ENCODE results near the gene ELF2.
"Not testable (repeated sequence)": the region's sequence is repeated elsewhere in the genome, so short reads cannot be mapped to it uniquely, and the experiment has no call there.

The ELF2 gene

GRCh38 chr4:139123910-139124309 is 53.1 kb downstream of the ELF2 start:
- no peaks in the 10 kb centered on the region for H3K4me1 ChIP-seq (ENCODE audit: control insufficient read depth, insufficient read depth, low read length, poor library complexity, severe bottlenecking)
- no peaks in the 10 kb centered on the region for H3K36me3 ChIP-seq (ENCODE audit: control insufficient read depth, insufficient read depth, low read length)
- H3K9me3 ChIP-seq (ENCODE audit: control insufficient read depth, low read length): no peaks in the 10 kb centered on the region
- no peak overlapping the region for H3K27ac ChIP-seq (ENCODE audit: insufficient read depth, low read length, poor library complexity, severe bottlenecking)
- H3K27me3 ChIP-seq (replicated peaks; ENCODE audit: control insufficient read depth, insufficient read depth, low read length, poor library complexity, severe bottlenecking): no peaks in the 10 kb centered on the region
- no peak for DNase-seq
- H3K4me3 ChIP-seq (ENCODE audit: insufficient read depth, low read depth, low read length, poor library complexity, severe bottlenecking): no peak overlapping the region

- Histone ChIP-seq H3K9me3 (ENCODE audit: control insufficient read depth, low read length) (no peaks in the 10 kb centered on the region), H3K4me1 (ENCODE audit: control insufficient read depth, insufficient read depth, low read length, poor library complexity, severe bottlenecking) (no peaks in the 10 kb centered on the region), H3K4me3 (ENCODE audit: insufficient read depth, low read depth, low read length, poor library complexity, severe bottlenecking) (no peak overlapping the region), H3K27me3 (replicated peaks; ENCODE audit: control insufficient read depth, insufficient read depth, low read length, poor library complexity, severe bottlenecking) (no peaks in the 10 kb centered on the region), H3K36me3 (ENCODE audit: control insufficient read depth, insufficient read depth, low read length) (no peaks in the 10 kb centered on the region), H3K27ac (ENCODE audit: insufficient read depth, low read length, poor library complexity, severe bottlenecking) (no peak overlapping the region)
- DNase-seq: no peak
Measured at GRCh38 chr4:139118365-139118764, 58.7 kb downstream of the ELF2 start.

GRCh38 chr4:139115226-139115625 is 61.8 kb downstream of the ELF2 start:
- H3K4me3 ChIP-seq (ENCODE audit: insufficient read depth, low read depth, low read length, poor library complexity, severe bottlenecking): no peak overlapping the region
- no peak for DNase-seq

GRCh38 chr4:139114795-139115194 is 62.2 kb downstream of the ELF2 start:
- H3K4me3 ChIP-seq (ENCODE audit: insufficient read depth, low read depth, low read length, poor library complexity, severe bottlenecking); H3K36me3 ChIP-seq (ENCODE audit: control insufficient read depth, insufficient read depth, low read length); H3K4me1 ChIP-seq (ENCODE audit: control insufficient read depth, insufficient read depth, low read length, poor library complexity, severe bottlenecking); H3K27ac ChIP-seq (ENCODE audit: insufficient read depth, low read length, poor library complexity, severe bottlenecking); H3K9me3 ChIP-seq (ENCODE audit: control insufficient read depth, low read length); H3K27me3 ChIP-seq (replicated peaks; ENCODE audit: control insufficient read depth, insufficient read depth, low read length, poor library complexity, severe bottlenecking); DNase-seq: not testable (repeated sequence)

More at GRCh38 chr4:139115226-139115625, 61.8 kb downstream of the ELF2 start:
- H3K9me3 ChIP-seq (ENCODE audit: control insufficient read depth, low read length): no peaks in the 10 kb centered on the region
- H3K4me1 ChIP-seq (ENCODE audit: control insufficient read depth, insufficient read depth, low read length, poor library complexity, severe bottlenecking): no peaks in the 10 kb centered on the region
- H3K27me3 ChIP-seq (replicated peaks; ENCODE audit: control insufficient read depth, insufficient read depth, low read length, poor library complexity, severe bottlenecking): no peaks in the 10 kb centered on the region
- no peaks in the 10 kb centered on the region for H3K36me3 ChIP-seq (ENCODE audit: control insufficient read depth, insufficient read depth, low read length)
- H3K27ac ChIP-seq (ENCODE audit: insufficient read depth, low read length, poor library complexity, severe bottlenecking): no peak overlapping the region

- no peak for DNase-seq
- no peak overlapping the region for H3K4me3 ChIP-seq (ENCODE audit: insufficient read depth, low read depth, low read length, poor library complexity, severe bottlenecking)
- H3K27ac ChIP-seq (ENCODE audit: insufficient read depth, low read length, poor library complexity, severe bottlenecking): no peak overlapping the region
- H3K9me3 ChIP-seq (ENCODE audit: control insufficient read depth, low read length): no peaks in the 10 kb centered on the region
- no peaks in the 10 kb centered on the region for H3K27me3 ChIP-seq (replicated peaks; ENCODE audit: control insufficient read depth, insufficient read depth, low read length, poor library complexity, severe bottlenecking)
- H3K4me1 ChIP-seq (ENCODE audit: control insufficient read depth, insufficient read depth, low read length, poor library complexity, severe bottlenecking): no peaks in the 10 kb centered on the region
- H3K36me3 ChIP-seq (ENCODE audit: control insufficient read depth, insufficient read depth, low read length): no peaks in the 10 kb centered on the region
Measured at GRCh38 chr4:139112650-139113049, 64.4 kb downstream of the ELF2 start.

GRCh38 chr4:139108567-139109128 is 68.4 kb downstream of the ELF2 start:
- Histone ChIP-seq H3K4me3 (ENCODE audit: insufficient read depth, low read depth, low read length, poor library complexity, severe bottlenecking) (no peak overlapping the region), H3K4me1 (ENCODE audit: control insufficient read depth, insufficient read depth, low read length, poor library complexity, severe bottlenecking) (no peaks in the 10 kb centered on the region), H3K36me3 (ENCODE audit: control insufficient read depth, insufficient read depth, low read length) (no peaks in the 10 kb centered on the region), H3K27me3 (replicated peaks; ENCODE audit: control insufficient read depth, insufficient read depth, low read length, poor library complexity, severe bottlenecking) (no peaks in the 10 kb centered on the region), H3K9me3 (ENCODE audit: control insufficient read depth, low read length) (no peaks in the 10 kb centered on the region), H3K27ac (ENCODE audit: insufficient read depth, low read length, poor library complexity, severe bottlenecking) (no peak overlapping the region)
- no peak for DNase-seq

- H3K4me3 ChIP-seq (ENCODE audit: insufficient read depth, low read depth, low read length, poor library complexity, severe bottlenecking): no peak overlapping the region
- H3K9me3 ChIP-seq (ENCODE audit: control insufficient read depth, low read length): no peaks in the 10 kb centered on the region
- H3K36me3 ChIP-seq (ENCODE audit: control insufficient read depth, insufficient read depth, low read length): no peaks in the 10 kb centered on the region
- no peaks in the 10 kb centered on the region for H3K27me3 ChIP-seq (replicated peaks; ENCODE audit: control insufficient read depth, insufficient read depth, low read length, poor library complexity, severe bottlenecking)
- no peaks in the 10 kb centered on the region for H3K4me1 ChIP-seq (ENCODE audit: control insufficient read depth, insufficient read depth, low read length, poor library complexity, severe bottlenecking)
- peak; percentile 36 to 62 (median 44) for DNase-seq
- H3K27ac ChIP-seq (ENCODE audit: insufficient read depth, low read length, poor library complexity, severe bottlenecking): no peak overlapping the region
Measured at GRCh38 chr4:139099366-139099982, 77.5 kb downstream of the ELF2 start.

GRCh38 chr4:139092271-139092670 is 84.7 kb downstream of the ELF2 start:
- Histone ChIP-seq H3K4me1 (ENCODE audit: control insufficient read depth, insufficient read depth, low read length, poor library complexity, severe bottlenecking) (no peaks in the 10 kb centered on the region), H3K27ac (ENCODE audit: insufficient read depth, low read length, poor library complexity, severe bottlenecking) (no peak overlapping the region), H3K4me3 (ENCODE audit: insufficient read depth, low read depth, low read length, poor library complexity, severe bottlenecking) (no peak overlapping the region), H3K36me3 (ENCODE audit: control insufficient read depth, insufficient read depth, low read length) (no peaks in the 10 kb centered on the region), H3K9me3 (ENCODE audit: control insufficient read depth, low read length) (no peaks in the 10 kb centered on the region), H3K27me3 (replicated peaks; ENCODE audit: control insufficient read depth, insufficient read depth, low read length, poor library complexity, severe bottlenecking) (no peaks in the 10 kb centered on the region)
- no peak for DNase-seq

- Histone ChIP-seq H3K27ac (ENCODE audit: insufficient read depth, low read length, poor library complexity, severe bottlenecking) (peak overlapping the region; percentile 95), H3K4me1 (ENCODE audit: control insufficient read depth, insufficient read depth, low read length, poor library complexity, severe bottlenecking) (peaks cover 18% of the 10 kb centered on the region), H3K9me3 (ENCODE audit: control insufficient read depth, low read length) (no peaks in the 10 kb centered on the region), H3K4me3 (ENCODE audit: insufficient read depth, low read depth, low read length, poor library complexity, severe bottlenecking) (no peak overlapping the region), H3K27me3 (replicated peaks; ENCODE audit: control insufficient read depth, insufficient read depth, low read length, poor library complexity, severe bottlenecking) (no peaks in the 10 kb centered on the region), H3K36me3 (ENCODE audit: control insufficient read depth, insufficient read depth, low read length) (no peaks in the 10 kb centered on the region)
- DNase-seq: no peak
Measured at GRCh38 chr4:139085141-139085540, 91.9 kb downstream of the ELF2 start.

GRCh38 chr4:139084804-139085093 is 92.3 kb downstream of the ELF2 start:
- DNase-seq: no peak
- H3K9me3 ChIP-seq (ENCODE audit: control insufficient read depth, low read length): no peaks in the 10 kb centered on the region
- peak overlapping the region; percentile 98 for H3K4me3 ChIP-seq (ENCODE audit: insufficient read depth, low read depth, low read length, poor library complexity, severe bottlenecking)
- H3K27me3 ChIP-seq (replicated peaks; ENCODE audit: control insufficient read depth, insufficient read depth, low read length, poor library complexity, severe bottlenecking): no peaks in the 10 kb centered on the region
- no peaks in the 10 kb centered on the region for H3K36me3 ChIP-seq (ENCODE audit: control insufficient read depth, insufficient read depth, low read length)
- H3K4me1 ChIP-seq (ENCODE audit: control insufficient read depth, insufficient read depth, low read length, poor library complexity, severe bottlenecking): peaks cover 18% of the 10 kb centered on the region
- H3K27ac ChIP-seq (ENCODE audit: insufficient read depth, low read length, poor library complexity, severe bottlenecking): peak overlapping the region; percentile 95

All from effector memory CD4-positive, alpha-beta T cell (primary cell).